OCI-LY1 (cell line): ENCODE measurements around the gene OXCT1.
"Not testable (repeated sequence)": the region's sequence is repeated elsewhere in the genome, so short reads cannot be mapped to it uniquely, and the experiment has no call there.

Source experiments
- H2AFZ ChIP-seq: fragments of 200-600 bp; sonication (generic), shearing (Covaris generic); 2 replicates; pipeline ENCODE4 v1.6.0; 2014; ENCODE audit warnings: antibody characterized with exemption, mild to moderate bottlenecking, low read length
- H3F3A ChIP-seq: fragments of 200-600 bp; sonication (generic), shearing (Covaris generic); 2 replicates; pipeline ENCODE4 v1.6.0; 2014; ENCODE audit warnings: mild to moderate bottlenecking, antibody characterized with exemption, low read length, moderate library complexity; ENCODE audit not compliant: insufficient read depth
- H3K27ac ChIP-seq: fragments of 200-600 bp; sonication (generic); 2 replicates; pipeline ENCODE4 v1.5.1; 2014; ENCODE audit warnings: low read length, mixed run types, mild to moderate bottlenecking, low read depth; ENCODE audit not compliant: poor library complexity, severe bottlenecking
- H3K27me3 ChIP-seq: fragments of 200-600 bp; sonication (generic); 2 replicates; pipeline ENCODE4 v1.6.0; 2014; ENCODE audit warnings: antibody characterized with exemption, mild to moderate bottlenecking, low read length, moderate library complexity; ENCODE audit not compliant: insufficient read depth
- H3K36me3 ChIP-seq: fragments of 200-600 bp; sonication (generic); 2 replicates; pipeline ENCODE4 v1.6.1; 2014; ENCODE audit warnings: mild to moderate bottlenecking, antibody characterized with exemption, low read length, moderate library complexity, mixed read lengths; ENCODE audit not compliant: insufficient read depth
- H3K4me1 ChIP-seq: fragments of 200-600 bp; sonication (generic); 2 replicates; pipeline ENCODE4 v1.5.1; 2014; ENCODE audit warnings: mild to moderate bottlenecking, low read length, moderate library complexity; ENCODE audit not compliant: insufficient read depth, severe bottlenecking
- H3K4me2 ChIP-seq: fragments of 200-600 bp; sonication (generic), shearing (Covaris generic); 2 replicates; pipeline ENCODE4 v1.6.1; 2014; ENCODE audit warnings: low read length
- H3K4me3 ChIP-seq: fragments of 200-600 bp; sonication (generic); 2 replicates; pipeline ENCODE4 v1.5.1; 2014; ENCODE audit warnings: low read length, low read depth, mild to moderate bottlenecking, mixed read lengths; ENCODE audit not compliant: poor library complexity, severe bottlenecking
- H3K79me2 ChIP-seq: fragments of 200-600 bp; shearing (Covaris generic); 2 replicates; pipeline ENCODE4 v1.6.1; 2016; ENCODE audit warnings: mixed run types, low read length, mixed read lengths; ENCODE audit not compliant: insufficient read depth
- H3K9ac ChIP-seq: fragments of 200-600 bp; sonication (generic), shearing (Covaris generic); 2 replicates; pipeline ENCODE4 v1.6.1; 2014; ENCODE audit warnings: mild to moderate bottlenecking, low read length, mixed read lengths
- H3K9me2 ChIP-seq: fragments of 200-600 bp; sonication (generic), shearing (Covaris generic); 2 replicates; pipeline ENCODE4 v1.6.1; 2014; ENCODE audit warnings: low read depth, mild to moderate bottlenecking, low read length, mixed read lengths
- H3K9me3 ChIP-seq: fragments of 200-600 bp; shearing (Covaris generic); 2 replicates; pipeline ENCODE4 v1.6.1; 2014; ENCODE audit warnings: low read length, mixed read lengths
- H4K20me1 ChIP-seq: fragments of 200-600 bp; sonication (generic), shearing (Covaris generic); 2 replicates; pipeline ENCODE4 v1.6.0; 2016; ENCODE audit warnings: mild to moderate bottlenecking, low read length; ENCODE audit not compliant: insufficient read depth
- CTCF ChIP-seq: fragments of 200-600 bp; sonication (generic), shearing (Covaris generic); IDR thresholded peaks from 2 replicates; pipeline ENCODE4 v1.5.1; 2017; ENCODE audit warnings: mild to moderate bottlenecking, antibody characterized with exemption, low read length, moderate library complexity, mixed read lengths
- EZH2 ChIP-seq: fragments of 200-600 bp; sonication (generic), shearing (Covaris generic); IDR thresholded peaks from 2 replicates; pipeline ENCODE4 v1.8.0; 2017; ENCODE audit warnings: borderline replicate concordance, mixed run types, mild to moderate bottlenecking, antibody characterized with exemption, low read length, moderate library complexity, mixed read lengths

The OXCT1 gene

GRCh38 chr5:41747301-41747700 is 122.9 kb downstream of the OXCT1 start:
- no peak overlapping the region for H3K4me3 ChIP-seq
- H3K9ac ChIP-seq: no peak overlapping the region
- H2AFZ ChIP-seq: no peak overlapping the region
- H3K4me2 ChIP-seq: no peak overlapping the region
- H3K36me3 ChIP-seq: peaks cover 43% of the 10 kb centered on the region
- H3K9me3 ChIP-seq: no peaks in the 10 kb centered on the region
- no peaks in the 10 kb centered on the region for H4K20me1 ChIP-seq
- H3K27me3 ChIP-seq: no peaks in the 10 kb centered on the region
- no peaks in the 10 kb centered on the region for H3K79me2 ChIP-seq
- H3F3A ChIP-seq: no peaks in the 10 kb centered on the region
- no peaks in the 10 kb centered on the region for H3K9me2 ChIP-seq
- TF ChIP-seq EZH2 (no peak), CTCF (no peak)
- no peak overlapping the region for H3K27ac ChIP-seq
- no peaks in the 10 kb centered on the region for H3K4me1 ChIP-seq

GRCh38 chr5:41742608-41743007 is 127.6 kb downstream of the OXCT1 start:
- not testable (repeated sequence) for H3K4me2 ChIP-seq, H3K9me2 ChIP-seq, H3K9ac ChIP-seq, H3F3A ChIP-seq, H2AFZ ChIP-seq, H3K27ac ChIP-seq, H4K20me1 ChIP-seq, H3K79me2 ChIP-seq, H3K9me3 ChIP-seq, H3K27me3 ChIP-seq, H3K4me1 ChIP-seq, H3K4me3 ChIP-seq
- peaks cover 48% of the 10 kb centered on the region for H3K36me3 ChIP-seq

GRCh38 chr5:41738710-41739354 is 131.4 kb downstream of the OXCT1 start:
- H3K79me2 ChIP-seq: no peaks in the 10 kb centered on the region
- no peaks in the 10 kb centered on the region for H3F3A ChIP-seq
- H3K9me3 ChIP-seq: no peaks in the 10 kb centered on the region
- no peak overlapping the region for H3K9ac ChIP-seq
- no peak overlapping the region for H3K4me2 ChIP-seq
- peaks cover 39% of the 10 kb centered on the region for H3K36me3 ChIP-seq
- no peak overlapping the region for H3K27ac ChIP-seq
- H3K4me3 ChIP-seq: no peak overlapping the region
- TF ChIP-seq CTCF (no peak), EZH2 (no peak)
- no peaks in the 10 kb centered on the region for H3K4me1 ChIP-seq
- no peaks in the 10 kb centered on the region for H3K9me2 ChIP-seq
- H4K20me1 ChIP-seq: no peaks in the 10 kb centered on the region
- no peaks in the 10 kb centered on the region for H3K27me3 ChIP-seq
- no peak overlapping the region for H2AFZ ChIP-seq

- no peaks in the 10 kb centered on the region for H3K9me2 ChIP-seq
- H3K9ac ChIP-seq: no peak overlapping the region
- TF ChIP-seq EZH2 (no peak), CTCF (no peak)
- H3K36me3 ChIP-seq: peaks cover 42% of the 10 kb centered on the region
- no peak overlapping the region for H2AFZ ChIP-seq
- H3K4me3 ChIP-seq: no peak overlapping the region
- H3K9me3 ChIP-seq: no peaks in the 10 kb centered on the region
- H3K27ac ChIP-seq: no peak overlapping the region
- H3K27me3 ChIP-seq: no peaks in the 10 kb centered on the region
- H3K4me2 ChIP-seq: no peak overlapping the region
- H4K20me1 ChIP-seq: no peaks in the 10 kb centered on the region
- no peaks in the 10 kb centered on the region for H3K79me2 ChIP-seq
- H3K4me1 ChIP-seq: no peaks in the 10 kb centered on the region
- H3F3A ChIP-seq: no peaks in the 10 kb centered on the region
These were observed 133.6 kb downstream of the OXCT1 start for GRCh38 chr5:41736641-41737040.
